HL-60 (cell line): ENCODE measurements around the gene MROH2A.

Experiments
- DNase-seq, 2 experiments: peaks; one replicate each; pipeline ENCODE4 v3.0.0-alpha.2; 2010 to 2020; ENCODE audit warnings: low read depth in 1 of 2, low spot score in 1 of 2
- H3K27ac ChIP-seq: fragments of 250-450 bp; sonication (Bioruptor Pico); replicated peaks from 2 replicates; pipeline ENCODE4 v1.5.1; 2020; ENCODE audit warnings: mild to moderate bottlenecking, moderate library complexity
- H3K27me3 ChIP-seq: fragments of 250-450 bp; sonication (Bioruptor Pico); 2 replicates; pipeline ENCODE4 v1.5.1; 2021; ENCODE audit warnings: mild to moderate bottlenecking, moderate library complexity; ENCODE audit not compliant: insufficient read depth, poor library complexity, severe bottlenecking
- H3K4me3 ChIP-seq: replicated peaks from 2 replicates; pipeline ENCODE4 v1.5.1; 2011; ENCODE audit warnings: mild to moderate bottlenecking, control low read depth, low read length; ENCODE audit not compliant: insufficient read depth
- GABPA ChIP-seq: IDR thresholded peaks from 2 replicates; pipeline ENCODE4 v1.6.1; 2012; ENCODE audit warnings: low read depth
- POLR2AphosphoS5 ChIP-seq: IDR thresholded peaks from 2 replicates; pipeline ENCODE4 v1.6.1; 2012; ENCODE audit warnings: low read depth
- SPI1 ChIP-seq: IDR thresholded peaks from 2 replicates; pipeline ENCODE4 v1.6.1; 2012; ENCODE audit warnings: low read depth, mild to moderate bottlenecking, borderline replicate concordance
- TF ChIP-seq, protein P1 (sequence below): IDR thresholded peaks from one replicate; pipeline ENCODE4 v1.5.1; 2011; ENCODE audit warnings: low read length, control low read depth, inconsistent platforms; ENCODE audit not compliant: insufficient read depth
- TF ChIP-seq, protein P2 (sequence below): IDR thresholded peaks from 2 replicates; pipeline ENCODE4 v1.6.1; 2012; ENCODE audit warnings: low read depth; ENCODE audit not compliant: insufficient replicate concordance

The MROH2A gene

DNA sequence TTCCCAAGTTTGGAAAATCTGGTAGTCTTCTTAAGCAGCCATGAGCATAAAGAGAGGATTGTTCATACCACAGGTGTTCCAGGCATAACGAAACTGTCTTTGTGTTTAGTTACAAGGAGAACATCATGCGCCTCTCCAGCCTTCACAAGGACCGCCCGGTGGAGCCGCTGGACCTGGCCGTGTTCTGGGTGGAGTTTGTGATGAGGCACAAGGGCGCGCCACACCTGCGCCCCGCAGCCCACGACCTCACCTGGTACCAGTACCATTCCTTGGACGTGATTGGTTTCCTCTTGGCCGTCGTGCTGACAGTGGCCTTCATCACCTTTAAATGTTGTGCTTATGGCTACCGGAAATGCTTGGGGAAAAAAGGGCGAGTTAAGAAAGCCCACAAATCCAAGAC, 6.0 kb upstream of the MROH2A start:
- DNase-seq, result no peak
- H3K4me3 ChIP-seq, result no peak overlapping the region
- TF ChIP-seq, protein P1, sequence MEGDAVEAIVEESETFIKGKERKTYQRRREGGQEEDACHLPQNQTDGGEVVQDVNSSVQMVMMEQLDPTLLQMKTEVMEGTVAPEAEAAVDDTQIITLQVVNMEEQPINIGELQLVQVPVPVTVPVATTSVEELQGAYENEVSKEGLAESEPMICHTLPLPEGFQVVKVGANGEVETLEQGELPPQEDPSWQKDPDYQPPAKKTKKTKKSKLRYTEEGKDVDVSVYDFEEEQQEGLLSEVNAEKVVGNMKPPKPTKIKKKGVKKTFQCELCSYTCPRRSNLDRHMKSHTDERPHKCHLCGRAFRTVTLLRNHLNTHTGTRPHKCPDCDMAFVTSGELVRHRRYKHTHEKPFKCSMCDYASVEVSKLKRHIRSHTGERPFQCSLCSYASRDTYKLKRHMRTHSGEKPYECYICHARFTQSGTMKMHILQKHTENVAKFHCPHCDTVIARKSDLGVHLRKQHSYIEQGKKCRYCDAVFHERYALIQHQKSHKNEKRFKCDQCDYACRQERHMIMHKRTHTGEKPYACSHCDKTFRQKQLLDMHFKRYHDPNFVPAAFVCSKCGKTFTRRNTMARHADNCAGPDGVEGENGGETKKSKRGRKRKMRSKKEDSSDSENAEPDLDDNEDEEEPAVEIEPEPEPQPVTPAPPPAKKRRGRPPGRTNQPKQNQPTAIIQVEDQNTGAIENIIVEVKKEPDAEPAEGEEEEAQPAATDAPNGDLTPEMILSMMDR, result no peak
- TF ChIP-seq SPI1, result no peak
- no peak for TF ChIP-seq POLR2AphosphoS5
- TF ChIP-seq, protein P2, sequence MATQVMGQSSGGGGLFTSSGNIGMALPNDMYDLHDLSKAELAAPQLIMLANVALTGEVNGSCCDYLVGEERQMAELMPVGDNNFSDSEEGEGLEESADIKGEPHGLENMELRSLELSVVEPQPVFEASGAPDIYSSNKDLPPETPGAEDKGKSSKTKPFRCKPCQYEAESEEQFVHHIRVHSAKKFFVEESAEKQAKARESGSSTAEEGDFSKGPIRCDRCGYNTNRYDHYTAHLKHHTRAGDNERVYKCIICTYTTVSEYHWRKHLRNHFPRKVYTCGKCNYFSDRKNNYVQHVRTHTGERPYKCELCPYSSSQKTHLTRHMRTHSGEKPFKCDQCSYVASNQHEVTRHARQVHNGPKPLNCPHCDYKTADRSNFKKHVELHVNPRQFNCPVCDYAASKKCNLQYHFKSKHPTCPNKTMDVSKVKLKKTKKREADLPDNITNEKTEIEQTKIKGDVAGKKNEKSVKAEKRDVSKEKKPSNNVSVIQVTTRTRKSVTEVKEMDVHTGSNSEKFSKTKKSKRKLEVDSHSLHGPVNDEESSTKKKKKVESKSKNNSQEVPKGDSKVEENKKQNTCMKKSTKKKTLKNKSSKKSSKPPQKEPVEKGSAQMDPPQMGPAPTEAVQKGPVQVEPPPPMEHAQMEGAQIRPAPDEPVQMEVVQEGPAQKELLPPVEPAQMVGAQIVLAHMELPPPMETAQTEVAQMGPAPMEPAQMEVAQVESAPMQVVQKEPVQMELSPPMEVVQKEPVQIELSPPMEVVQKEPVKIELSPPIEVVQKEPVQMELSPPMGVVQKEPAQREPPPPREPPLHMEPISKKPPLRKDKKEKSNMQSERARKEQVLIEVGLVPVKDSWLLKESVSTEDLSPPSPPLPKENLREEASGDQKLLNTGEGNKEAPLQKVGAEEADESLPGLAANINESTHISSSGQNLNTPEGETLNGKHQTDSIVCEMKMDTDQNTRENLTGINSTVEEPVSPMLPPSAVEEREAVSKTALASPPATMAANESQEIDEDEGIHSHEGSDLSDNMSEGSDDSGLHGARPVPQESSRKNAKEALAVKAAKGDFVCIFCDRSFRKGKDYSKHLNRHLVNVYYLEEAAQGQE, result no peak
- no peak for TF ChIP-seq GABPA
- H3K27ac ChIP-seq, result no peak overlapping the region
- no peaks in the 10 kb centered on the region for H3K27me3 ChIP-seq

DNA sequence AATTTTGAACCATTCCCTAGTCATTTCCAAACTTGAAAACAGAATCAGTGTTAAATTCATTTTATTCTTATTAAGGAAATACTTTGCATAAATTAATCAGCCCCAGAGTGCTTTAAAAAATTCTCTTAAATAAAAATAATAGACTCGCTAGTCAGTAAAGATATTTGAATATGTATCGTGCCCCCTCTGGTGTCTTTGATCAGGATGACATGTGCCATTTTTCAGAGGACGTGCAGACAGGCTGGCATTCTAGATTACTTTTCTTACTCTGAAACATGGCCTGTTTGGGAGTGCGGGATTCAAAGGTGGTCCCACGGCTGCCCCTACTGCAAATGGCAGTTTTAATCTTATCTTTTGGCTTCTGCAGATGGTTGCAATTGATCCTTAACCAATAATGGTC, 5.5 kb upstream of the MROH2A start:
- Histone ChIP-seq H3K4me3 (no peak overlapping the region), H3K27me3 (no peaks in the 10 kb centered on the region), H3K27ac (no peak overlapping the region)
- DNase-seq, result no peak
- TF ChIP-seq, protein P1, result no peak
- TF ChIP-seq POLR2AphosphoS5 (no peak), GABPA (no peak), SPI1 (no peak)
- TF ChIP-seq, protein P2, result no peak

DNA sequence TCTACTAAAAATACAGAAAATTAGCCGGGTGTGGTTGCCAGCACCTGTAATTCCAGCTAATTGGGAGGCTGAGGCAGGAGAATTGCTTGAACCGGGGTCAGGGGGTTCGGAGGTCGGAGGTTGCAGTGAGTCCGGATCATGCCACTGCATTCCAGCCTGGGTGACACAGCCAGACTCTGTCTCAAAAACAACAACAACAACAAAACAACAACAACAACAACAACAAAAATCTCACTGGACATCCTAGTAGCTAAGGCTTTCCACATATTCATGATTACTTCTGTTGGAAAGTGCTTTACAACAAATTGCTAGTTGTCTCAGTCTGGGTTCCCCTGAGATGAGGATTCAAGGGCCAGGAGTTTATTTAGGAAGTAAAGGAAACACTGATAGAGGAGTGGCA, 4.3 kb upstream of the MROH2A start:
- no peaks in the 10 kb centered on the region for H3K27me3 ChIP-seq
- no peak for DNase-seq
- no peak overlapping the region for H3K27ac ChIP-seq
- no peak for TF ChIP-seq POLR2AphosphoS5
- TF ChIP-seq GABPA, result no peak
- TF ChIP-seq, protein P2, result no peak
- TF ChIP-seq, protein P1, result no peak
- no peak for TF ChIP-seq SPI1
- H3K4me3 ChIP-seq, result no peak overlapping the region
